ENCODE data around the gene EHD1. TPM values are rescaled to one million over a fixed set of nuclear protein-coding genes. Genes with fewer than 3 reads are reported as not detected.

The EHD1 gene
- polyA plus RNA-seq, 2 of the 4 experiments (the other 2 are of a cell fraction): 25.9 to 37.8 TPM

DNA sequence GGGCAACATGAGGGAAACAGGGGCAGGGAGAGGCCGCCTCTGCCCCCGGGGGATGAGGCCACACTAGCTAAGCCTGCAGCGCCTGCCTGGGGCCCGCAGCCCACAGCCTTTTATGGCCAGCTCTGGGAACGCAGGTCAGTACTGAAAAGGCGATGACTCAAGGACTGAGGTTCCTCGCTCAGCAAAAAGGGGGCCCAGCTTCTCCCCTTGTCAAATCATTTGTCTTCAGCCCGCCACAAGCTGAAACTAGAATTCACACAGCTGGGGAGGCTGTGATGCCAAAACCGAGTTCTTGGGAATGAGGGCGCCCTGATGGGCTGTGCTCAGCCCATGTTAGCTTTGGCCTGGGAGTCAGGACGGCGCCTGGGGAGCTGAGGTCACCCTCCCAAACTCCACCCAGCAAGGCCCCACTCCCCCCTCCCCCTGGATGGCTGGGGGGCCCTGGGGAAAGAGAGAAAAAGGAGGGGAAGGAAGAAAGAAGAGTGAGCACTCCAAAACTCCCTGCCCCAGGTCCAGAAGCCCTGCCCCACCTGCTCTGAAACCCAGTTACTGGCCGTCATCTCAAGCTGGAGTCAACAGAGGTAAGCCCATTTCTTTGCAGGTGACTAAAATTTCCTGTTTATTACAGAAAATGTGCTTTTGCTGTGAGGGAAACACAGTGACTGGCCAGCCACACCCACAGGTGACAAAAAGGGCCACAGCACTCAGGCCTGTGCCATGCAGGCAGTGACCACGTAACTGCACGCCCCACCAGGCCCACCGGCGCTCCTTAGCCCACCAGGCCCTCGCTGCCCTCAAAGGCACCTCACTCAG, 13.7 kb downstream of the EHD1 start:
- peak overlapping the region; percentile 22 to 73; a peak in 5 of 6 replicates for H3K27ac ChIP-seq
- no peak overlapping the region for H3K4me3 ChIP-seq
- 90% methylated on average over 18 of the region's 18 CpGs for WGBS (ENCODE audit: missing lambda C conversion rate)
- peak overlapping the region; percentile 16; the same call in 1 of the 3 replicates for H3K4me2 ChIP-seq
- ATAC-seq (no peak), DNase-seq (ENCODE audit: low read depth in 1 of 2, low spot score in 1 of 2) (no peak), FAIRE-seq (no peak)
- ChIA-PET POLR2A (interaction anchor here (1.0 to 1.2 kb wide), 2 partner anchors 13 to 17 kb away, joined by 4 read pairs; no protein-coding TSS in a partner anchor), CTCF (interaction anchor here (0.6 to 39.4 kb wide), 4 partner anchors 17 to 464 kb away, joined by 3 to 1607 read pairs (median 233); partner anchors contain the start of genes ARL2, CDC42BPG and EHD1)
- no peak for TF ChIP-seq EHMT2 (IDR thresholded peaks at IDR 0.05; ENCODE audit: low read depth)
- no peak for TF ChIP-seq CBX2 (IDR thresholded peaks at IDR 0.05; ENCODE audit: borderline replicate concordance, low read depth)
- TF ChIP-seq BCL3 (IDR thresholded peaks at IDR 0.05): no peak
- TF ChIP-seq JUN (IDR thresholded peaks at IDR 0.05): no peak
- no peak for TF ChIP-seq ZFP36 (IDR thresholded peaks at IDR 0.05; ENCODE audit: borderline replicate concordance, partially characterized antibody)
- TF ChIP-seq, protein P1, sequence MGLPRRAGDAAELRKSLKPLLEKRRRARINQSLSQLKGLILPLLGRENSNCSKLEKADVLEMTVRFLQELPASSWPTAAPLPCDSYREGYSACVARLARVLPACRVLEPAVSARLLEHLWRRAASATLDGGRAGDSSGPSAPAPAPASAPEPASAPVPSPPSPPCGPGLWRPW (IDR thresholded peaks at IDR 0.05): no peak
- TF ChIP-seq USF2 (IDR thresholded peaks at IDR 0.05): no peak
- TF ChIP-seq RCOR1 (IDR thresholded peaks at IDR 0.05; ENCODE audit: low read depth, low read length): no peak
- TF ChIP-seq MAFK (IDR thresholded peaks at IDR 0.05; ENCODE audit: partially characterized antibody): no peak
- TF ChIP-seq, protein P2, sequence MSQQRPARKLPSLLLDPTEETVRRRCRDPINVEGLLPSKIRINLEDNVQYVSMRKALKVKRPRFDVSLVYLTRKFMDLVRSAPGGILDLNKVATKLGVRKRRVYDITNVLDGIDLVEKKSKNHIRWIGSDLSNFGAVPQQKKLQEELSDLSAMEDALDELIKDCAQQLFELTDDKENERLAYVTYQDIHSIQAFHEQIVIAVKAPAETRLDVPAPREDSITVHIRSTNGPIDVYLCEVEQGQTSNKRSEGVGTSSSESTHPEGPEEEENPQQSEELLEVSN (IDR thresholded peaks at IDR 0.05; ENCODE audit: borderline replicate concordance, low read depth): no peak
- TF ChIP-seq RFX5 (IDR thresholded peaks at IDR 0.05): no peak
- TF ChIP-seq PHF8 (IDR thresholded peaks at IDR 0.05; ENCODE audit: borderline replicate concordance, low read depth): no peak
- TF ChIP-seq HOXB5 (CRISPR knock-in tag; IDR thresholded peaks at IDR 0.05): no peak
- no peaks in the 10 kb centered on the region for H3K9me3 ChIP-seq
- H3K4me1 ChIP-seq: peaks cover 54% of the 10 kb centered on the region

GRCh38 chr11:64864135-64864472, 14.3 kb downstream of the EHD1 start:
- H3K4me2 ChIP-seq: no peak overlapping the region
- DNase-seq (ENCODE audit: low read depth in 1 of 2, low spot score in 1 of 2) (no peak), ATAC-seq (no peak), FAIRE-seq (no peak)
- no peaks in the 10 kb centered on the region for H3K9me3 ChIP-seq
- POLR2A ChIA-PET: no interaction called here
- no peak overlapping the region for H3K4me3 ChIP-seq
- peaks cover 48% of the 10 kb centered on the region for H3K4me1 ChIP-seq
- H3K27ac ChIP-seq: peak overlapping the region; percentile 4 to 73; a peak in 3 of 6 replicates
- 98% methylated on average over 6 of the region's 9 CpGs for WGBS (ENCODE audit: missing lambda C conversion rate)
- CTCF ChIA-PET: interaction anchor here (0.7 to 39.4 kb wide), 3 partner anchors 16 to 150 kb away, joined by 3 to 1607 read pairs (median 462); partner anchors contain the start of genes ARL2, CDC42BPG and EHD1
- TF ChIP-seq SMC3 (IDR thresholded peaks at IDR 0.05) (no peak), RARB (CRISPR knock-in tag; IDR thresholded peaks at IDR 0.05) (no peak), ZFP36 (IDR thresholded peaks at IDR 0.05; ENCODE audit: borderline replicate concordance, partially characterized antibody) (no peak), JUN (IDR thresholded peaks at IDR 0.05) (no peak), CEBPB (IDR thresholded peaks at IDR 0.05) (no peak), KDM1A (IDR thresholded peaks at IDR 0.05; ENCODE audit: low read depth) (no peak), HOXA7 (CRISPR knock-in tag; IDR thresholded peaks at IDR 0.05) (no peak), CHD4 (IDR thresholded peaks at IDR 0.05; ENCODE audit: borderline replicate concordance) (no peak), TP53 (CRISPR knock-in tag; IDR thresholded peaks at IDR 0.05) (no peak), REST (IDR thresholded peaks at IDR 0.05) (no peak), FOSL2 (IDR thresholded peaks at IDR 0.05) (no peak), FOSL2 (CRISPR knock-in tag; IDR thresholded peaks at IDR 0.05) (no peak), HOXB13 (CRISPR knock-in tag; IDR thresholded peaks at IDR 0.05; ENCODE audit: low read depth) (no peak), ZC3H11A (IDR thresholded peaks at IDR 0.05) (no peak), POLR2A (IDR thresholded peaks at IDR 0.05; ENCODE audit: low read length) (no peak), FOSB (CRISPR knock-in tag; IDR thresholded peaks at IDR 0.05) (no peak)
- TF ChIP-seq, protein P3, sequence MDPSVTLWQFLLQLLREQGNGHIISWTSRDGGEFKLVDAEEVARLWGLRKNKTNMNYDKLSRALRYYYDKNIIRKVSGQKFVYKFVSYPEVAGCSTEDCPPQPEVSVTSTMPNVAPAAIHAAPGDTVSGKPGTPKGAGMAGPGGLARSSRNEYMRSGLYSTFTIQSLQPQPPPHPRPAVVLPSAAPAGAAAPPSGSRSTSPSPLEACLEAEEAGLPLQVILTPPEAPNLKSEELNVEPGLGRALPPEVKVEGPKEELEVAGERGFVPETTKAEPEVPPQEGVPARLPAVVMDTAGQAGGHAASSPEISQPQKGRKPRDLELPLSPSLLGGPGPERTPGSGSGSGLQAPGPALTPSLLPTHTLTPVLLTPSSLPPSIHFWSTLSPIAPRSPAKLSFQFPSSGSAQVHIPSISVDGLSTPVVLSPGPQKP (IDR thresholded peaks at IDR 0.05; ENCODE audit: low read depth, low read length): no peak
- TF ChIP-seq, protein P1 (IDR thresholded peaks at IDR 0.05): no peak

Measured in A549 (cell line).